ENCODE results near the gene ASMTL. TPM values are rescaled to one million over a fixed set of nuclear protein-coding genes. Genes with fewer than 3 reads are reported as not detected.
A peak's percentile ranks its signal among the peaks of the same experiment; 100 is the strongest.

ASMTL gene
- total RNA-seq, 2 experiments from 2014 or later, result 65.2 to 67.4 TPM

DNA sequence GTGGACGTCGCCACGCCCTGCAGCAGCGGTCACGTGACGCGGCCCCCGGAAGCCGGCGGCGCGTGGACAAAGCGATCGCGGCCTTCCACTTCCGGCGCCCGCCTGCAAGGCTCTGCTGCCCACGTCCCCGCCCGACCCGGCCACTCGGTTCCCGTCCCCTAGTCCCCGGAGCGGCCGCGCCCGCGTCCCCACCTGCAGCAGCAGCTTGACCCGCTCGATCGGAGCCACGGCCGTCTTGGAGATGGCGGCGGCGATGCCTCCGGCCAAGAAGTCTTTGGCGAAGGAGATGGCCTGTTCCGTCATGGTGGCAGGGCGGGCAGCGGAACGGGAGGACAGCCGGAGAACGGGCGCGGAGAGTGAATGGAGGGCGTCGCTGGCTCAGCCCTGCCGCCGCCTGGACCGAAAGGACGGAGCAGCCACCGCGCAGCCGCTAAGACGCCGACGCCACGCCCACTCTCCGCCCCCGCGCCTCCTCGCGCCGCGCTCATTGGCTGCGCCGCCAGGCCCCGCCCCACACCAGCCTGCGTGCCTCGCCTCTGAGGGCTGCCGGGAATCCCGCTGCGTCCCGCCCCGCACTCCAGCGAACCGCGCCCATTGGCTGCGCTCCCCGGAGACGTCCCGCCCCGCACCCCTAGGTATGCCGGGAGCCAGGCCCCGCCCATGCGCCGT, 60.9 kb downstream of the ASMTL start, which contains the start of gene SLC25A6:
Gene SLC25A6 (minus strand): TSS at position 407 of the 669 bp plus-strand sequence. CDS start 104 bp downstream, at position 303.
- peaks cover 56% of the 10 kb centered on the region for H3K36me3 Mint-ChIP-seq
- peak within 1 kb of the TSS; percentile 84 for H3K4me3 Mint-ChIP-seq
- CTCF ChIA-PET, result no interaction called here
- peak; percentile 100 for DNase-seq
- no peaks in the 10 kb centered on the region for H3K27me3 Mint-ChIP-seq
- H3K27ac Mint-ChIP-seq, result peak within 1 kb of the TSS; percentile 96
- POLR2A ChIA-PET, result no interaction called here
- H3K9me3 Mint-ChIP-seq, result no peaks in the 10 kb centered on the region
- peaks cover 57% of the 10 kb centered on the region for H3K4me1 Mint-ChIP-seq (ENCODE audit: low read depth)
- intact Hi-C loops (cut with micrococcal nuclease), result loop anchor here (1.0 to 10.0 kb wide), 11 partner anchors 61 to 1300 kb away; partner anchors contain the start of genes AKAP17A, CD99, CRLF2 and GTPBP6

DNA sequence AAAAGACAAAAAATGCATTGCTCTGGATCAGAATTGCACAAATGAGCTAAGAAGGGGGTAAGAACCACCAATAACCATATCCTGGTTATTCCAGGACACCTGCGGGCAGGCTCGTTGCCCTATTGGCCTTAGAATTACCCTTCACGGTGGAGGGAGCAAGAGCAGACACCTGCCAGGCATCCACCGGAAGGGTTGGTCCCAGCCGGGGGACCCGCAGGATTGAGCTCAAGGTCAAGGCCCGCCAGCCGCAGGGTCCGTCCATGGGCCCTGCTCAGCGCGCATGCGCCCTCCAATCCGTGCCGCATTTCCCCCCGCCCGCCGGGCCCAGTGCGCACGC, 61.4 kb downstream of the ASMTL start:
- intact Hi-C loops (cut with micrococcal nuclease), result loop anchor here (2.0 to 10.0 kb wide), 5 partner anchors 69 to 1301 kb away; partner anchors contain the start of genes CD99, P2RY8 and PPP2R3B
- H3K4me3 Mint-ChIP-seq, result peak overlapping the region; percentile 84
- CTCF ChIA-PET, result no interaction called here
- H3K27ac Mint-ChIP-seq, result peak overlapping the region; percentile 96
- H3K36me3 Mint-ChIP-seq, result peaks cover 61% of the 10 kb centered on the region
- H3K4me1 Mint-ChIP-seq (ENCODE audit: low read depth), result peaks cover 56% of the 10 kb centered on the region
- no peak for DNase-seq
- POLR2A ChIA-PET, result no interaction called here
- H3K9me3 Mint-ChIP-seq, result no peaks in the 10 kb centered on the region
- H3K27me3 Mint-ChIP-seq, result no peaks in the 10 kb centered on the region

DNA sequence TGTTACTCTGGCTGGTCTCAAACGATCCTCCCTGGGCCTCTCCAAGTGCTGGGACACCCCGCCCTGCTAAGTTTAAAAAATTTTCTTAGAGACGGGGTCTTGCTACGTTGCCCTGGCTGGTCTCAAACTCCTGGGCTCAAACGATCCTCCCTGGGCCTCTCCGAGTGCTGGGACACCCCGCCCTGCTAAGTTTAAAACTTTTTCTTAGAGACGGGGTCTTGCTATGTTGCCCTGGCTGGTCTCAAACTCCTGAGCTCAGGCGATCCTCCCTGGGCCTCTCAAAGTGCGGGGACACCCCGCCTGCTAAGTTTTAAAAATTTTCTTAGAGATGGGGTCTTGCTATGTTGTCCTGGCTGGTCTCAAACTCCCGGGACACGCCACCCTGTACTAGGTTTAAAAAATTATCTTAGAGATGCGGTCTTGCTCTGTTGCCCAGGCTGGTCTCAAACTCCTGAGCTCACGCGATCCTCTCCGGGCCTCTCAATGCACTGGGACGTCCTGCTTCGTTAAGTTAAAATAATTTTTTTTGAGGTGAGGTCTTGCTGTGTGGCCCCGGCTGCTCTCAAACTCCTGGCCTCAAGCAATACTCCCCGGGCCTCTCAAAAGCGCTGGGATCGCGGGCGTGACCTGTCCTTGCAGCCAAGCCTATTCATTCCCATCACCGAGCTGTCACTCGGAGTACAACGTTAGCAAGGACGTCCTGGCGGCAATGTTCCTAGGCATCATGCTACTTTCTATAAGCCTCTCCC, 61.9 kb downstream of the ASMTL start:
- Mint-ChIP-seq H3K9me3 (no peaks in the 10 kb centered on the region), H3K36me3 (peaks cover 58% of the 10 kb centered on the region), H3K27ac (peak overlapping the region; percentile 96), H3K27me3 (no peaks in the 10 kb centered on the region), H3K4me1 (ENCODE audit: low read depth) (peaks cover 51% of the 10 kb centered on the region), H3K4me3 (peak overlapping the region; percentile 84)
- ChIA-PET POLR2A (no interaction called here), CTCF (no interaction called here)
- intact Hi-C loops (cut with micrococcal nuclease), result loop anchor here (2.0 to 10.0 kb wide), 5 partner anchors 68 to 1302 kb away; partner anchors contain the start of genes CD99, P2RY8 and PPP2R3B
- peak; percentile 17 for DNase-seq

DNA sequence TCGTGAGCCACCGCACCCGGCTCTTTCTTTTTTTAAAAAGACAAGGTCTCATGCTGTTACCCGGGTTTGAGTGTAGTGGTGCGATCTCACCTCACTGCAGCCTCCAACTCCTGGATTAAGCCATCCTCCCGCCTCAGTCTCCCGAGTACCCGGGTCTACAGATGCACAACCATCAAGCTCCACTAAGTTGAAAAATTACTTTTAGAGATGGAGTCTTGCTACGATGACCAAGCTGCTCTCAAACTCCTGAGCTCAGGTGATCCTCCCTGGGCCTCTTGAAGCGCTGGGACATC, 62.8 kb downstream of the ASMTL start:
- peaks cover 43% of the 10 kb centered on the region for H3K4me1 Mint-ChIP-seq (ENCODE audit: low read depth)
- intact Hi-C loops (cut with micrococcal nuclease), result loop anchor here (2.0 to 10.0 kb wide), 5 partner anchors 67 to 1302 kb away; partner anchors contain the start of genes CD99, P2RY8 and PPP2R3B
- H3K4me3 Mint-ChIP-seq, result peak overlapping the region; percentile 51
- no peaks in the 10 kb centered on the region for H3K9me3 Mint-ChIP-seq
- ChIA-PET CTCF (no interaction called here), POLR2A (no interaction called here)
- DNase-seq, result no peak
- peaks cover 59% of the 10 kb centered on the region for H3K36me3 Mint-ChIP-seq
- no peaks in the 10 kb centered on the region for H3K27me3 Mint-ChIP-seq
- no peak overlapping the region for H3K27ac Mint-ChIP-seq

DNA sequence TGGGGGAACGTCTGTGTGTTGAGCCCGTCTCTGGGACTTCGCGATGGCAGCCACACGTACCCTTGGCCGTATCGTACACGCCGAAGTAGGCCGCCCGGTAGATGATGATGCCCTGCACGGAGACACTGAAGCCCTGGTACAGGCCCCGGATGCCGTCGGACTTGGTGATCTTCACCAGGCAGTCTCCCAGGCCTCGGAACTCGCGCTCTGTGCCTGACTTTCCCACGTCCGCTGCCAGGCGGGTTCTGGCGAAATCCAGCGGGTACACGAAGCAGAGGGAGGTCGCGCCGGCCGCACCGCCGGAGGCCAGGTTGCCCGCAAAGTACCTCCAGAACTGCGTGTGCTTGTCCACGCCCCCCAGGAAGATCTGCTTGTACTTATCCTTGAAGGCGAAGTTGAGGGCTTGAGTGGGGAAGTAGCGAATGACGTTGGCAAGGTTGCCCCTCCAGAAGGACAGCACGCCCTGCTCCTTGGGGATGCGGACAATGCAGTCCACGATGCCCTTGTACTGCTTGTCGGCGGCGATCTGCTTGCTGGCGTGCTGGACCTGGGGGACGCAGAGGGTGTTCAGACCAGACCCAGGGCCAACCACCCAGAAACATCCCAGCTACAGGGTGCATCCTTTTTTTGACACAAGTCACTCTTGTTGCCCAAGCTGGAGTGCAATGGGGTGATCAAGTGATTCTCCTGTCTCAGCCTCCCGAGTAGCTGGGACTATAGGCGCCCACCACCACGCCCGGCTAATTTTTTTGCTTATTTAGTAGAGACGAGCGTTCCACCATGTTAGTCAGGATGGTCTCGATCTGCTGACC, 63.3 kb downstream of the ASMTL start:
- H3K4me3 Mint-ChIP-seq, result no peak overlapping the region
- H3K27ac Mint-ChIP-seq, result peak overlapping the region; percentile 67
- ChIA-PET CTCF (no interaction called here), POLR2A (no interaction called here)
- no peaks in the 10 kb centered on the region for H3K27me3 Mint-ChIP-seq
- H3K4me1 Mint-ChIP-seq (ENCODE audit: low read depth), result peaks cover 38% of the 10 kb centered on the region
- DNase-seq, result no peak
- intact Hi-C loops (cut with micrococcal nuclease), result no loop called here
- no peaks in the 10 kb centered on the region for H3K9me3 Mint-ChIP-seq
- peaks cover 63% of the 10 kb centered on the region for H3K36me3 Mint-ChIP-seq

DNA sequence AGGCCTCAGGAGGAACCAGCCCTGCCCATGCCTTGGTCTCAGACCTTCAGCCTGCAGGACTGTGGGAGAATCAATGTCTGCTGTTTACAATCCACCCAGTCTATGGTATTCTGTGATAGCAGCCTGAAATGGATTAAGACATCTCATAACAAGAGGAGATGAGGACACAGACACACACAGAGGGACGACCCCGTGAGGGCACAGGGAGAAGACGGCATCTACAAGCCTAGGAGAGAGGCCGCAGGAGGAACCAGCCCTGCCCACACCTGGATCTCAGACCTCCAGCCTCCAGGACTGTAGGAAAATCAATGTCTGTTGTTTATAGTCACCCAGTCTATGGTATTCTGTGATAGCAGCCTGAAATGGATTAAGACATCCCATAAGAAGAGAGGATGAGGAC, 64.1 kb downstream of the ASMTL start:
- peaks cover 63% of the 10 kb centered on the region for H3K36me3 Mint-ChIP-seq
- CTCF ChIA-PET, result no interaction called here
- H3K27me3 Mint-ChIP-seq, result no peaks in the 10 kb centered on the region
- no peak for DNase-seq
- no peak overlapping the region for H3K4me3 Mint-ChIP-seq
- POLR2A ChIA-PET, result no interaction called here
- H3K4me1 Mint-ChIP-seq (ENCODE audit: low read depth), result peaks cover 34% of the 10 kb centered on the region
- intact Hi-C loops (cut with micrococcal nuclease), result no loop called here
- peak overlapping the region; percentile 38 for H3K27ac Mint-ChIP-seq
- H3K9me3 Mint-ChIP-seq, result no peaks in the 10 kb centered on the region

GRCh38 chrX:1387141-1387776, 65.5 kb downstream of the ASMTL start:
- no peak overlapping the region for H3K4me3 Mint-ChIP-seq
- no peaks in the 10 kb centered on the region for H3K27me3 Mint-ChIP-seq
- intact Hi-C loops (cut with micrococcal nuclease), result no loop called here
- ChIA-PET CTCF (no interaction called here), POLR2A (no interaction called here)
- H3K4me1 Mint-ChIP-seq (ENCODE audit: low read depth), result peaks cover 35% of the 10 kb centered on the region
- H3K9me3 Mint-ChIP-seq, result no peaks in the 10 kb centered on the region
- DNase-seq, result no peak
- peaks cover 62% of the 10 kb centered on the region for H3K36me3 Mint-ChIP-seq
- H3K27ac Mint-ChIP-seq, result no peak overlapping the region

DNA sequence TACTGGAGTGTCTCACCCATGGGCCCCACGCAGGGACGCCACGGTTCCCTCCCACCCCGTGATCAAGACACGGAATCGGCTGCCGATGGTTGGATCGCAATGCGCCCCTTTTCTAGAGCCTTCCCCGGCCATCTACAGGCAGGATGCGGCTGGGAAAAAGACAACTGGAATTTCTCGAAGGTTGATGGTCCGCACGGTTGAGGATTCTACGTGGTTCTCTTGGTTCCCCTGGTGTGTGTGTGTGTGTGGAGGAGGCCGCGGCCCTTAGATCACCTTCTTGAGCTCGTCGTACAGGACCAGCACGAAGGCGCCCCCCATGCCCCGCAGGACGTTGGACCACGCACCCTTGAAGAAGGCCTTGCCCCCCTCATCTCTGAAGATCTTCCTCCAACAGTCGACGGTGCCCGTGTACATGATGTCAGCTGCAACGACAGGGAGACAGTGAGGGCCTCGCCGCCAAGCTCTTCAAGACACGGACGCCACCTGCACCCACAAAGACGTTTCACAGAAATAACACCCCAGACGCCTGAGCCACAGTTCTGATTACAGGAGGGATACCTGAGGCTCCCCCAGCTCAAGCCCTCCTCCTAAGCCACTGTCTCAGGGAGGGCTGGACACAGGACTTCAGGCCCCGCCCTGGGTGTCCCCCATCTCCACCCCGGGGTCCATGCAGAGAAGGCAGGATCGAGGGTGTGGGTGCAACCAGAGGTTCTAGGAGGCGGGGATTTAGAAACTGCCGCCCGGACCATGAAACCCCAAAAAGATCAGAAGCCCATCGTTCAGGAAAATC, 66.2 kb downstream of the ASMTL start:
- no peak for DNase-seq
- H3K4me3 Mint-ChIP-seq, result no peak overlapping the region
- POLR2A ChIA-PET, result no interaction called here
- intact Hi-C loops (cut with micrococcal nuclease), result no loop called here
- H3K36me3 Mint-ChIP-seq, result peaks cover 61% of the 10 kb centered on the region
- H3K9me3 Mint-ChIP-seq, result no peaks in the 10 kb centered on the region
- H3K27me3 Mint-ChIP-seq, result no peaks in the 10 kb centered on the region
- peak overlapping the region; percentile 23 for H3K27ac Mint-ChIP-seq
- CTCF ChIA-PET, result no interaction called here
- peaks cover 35% of the 10 kb centered on the region for H3K4me1 Mint-ChIP-seq (ENCODE audit: low read depth)

GRCh38 chrX:1385253-1386223, 67.2 kb downstream of the ASMTL start:
- Mint-ChIP-seq H3K27me3 (no peaks in the 10 kb centered on the region), H3K27ac (no peak overlapping the region), H3K4me3 (no peak overlapping the region), H3K4me1 (ENCODE audit: low read depth) (peaks cover 29% of the 10 kb centered on the region), H3K36me3 (peaks cover 51% of the 10 kb centered on the region), H3K9me3 (no peaks in the 10 kb centered on the region)
- ChIA-PET POLR2A (no interaction called here), CTCF (no interaction called here)
- DNase-seq, result no peak
- intact Hi-C loops (cut with micrococcal nuclease), result no loop called here

DNA sequence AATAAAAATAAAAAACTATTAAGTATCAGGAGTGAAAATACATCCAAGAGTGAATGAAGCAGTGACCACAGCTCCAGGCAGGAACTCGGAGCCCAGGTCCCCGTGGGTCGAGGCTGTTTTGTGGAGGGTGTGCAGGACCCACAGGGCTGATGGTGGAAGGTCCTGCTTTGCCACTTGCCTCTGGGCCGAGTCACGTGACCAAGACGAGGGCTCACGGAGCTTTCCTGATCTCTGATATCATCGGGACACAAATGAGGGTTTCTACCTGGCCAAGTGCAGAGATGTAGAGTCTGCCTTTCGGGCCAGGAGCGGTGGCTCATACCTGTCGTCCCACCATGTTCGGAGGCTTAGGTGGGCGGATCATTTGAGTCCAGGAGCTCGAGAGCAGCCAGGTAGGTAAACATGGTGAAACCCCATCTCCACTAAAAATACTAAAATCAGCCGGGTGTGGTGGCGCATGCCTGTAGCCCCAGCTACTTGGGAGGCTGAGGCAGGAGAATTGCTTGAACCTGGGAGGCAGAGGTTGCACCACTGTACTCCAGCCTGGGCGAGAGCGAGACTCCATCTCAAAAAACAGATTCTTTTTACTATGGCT, 68.0 kb downstream of the ASMTL start:
- Mint-ChIP-seq H3K4me1 (ENCODE audit: low read depth) (peaks cover 25% of the 10 kb centered on the region), H3K4me3 (no peak overlapping the region), H3K36me3 (peaks cover 48% of the 10 kb centered on the region), H3K9me3 (no peaks in the 10 kb centered on the region), H3K27me3 (no peaks in the 10 kb centered on the region), H3K27ac (no peak overlapping the region)
- POLR2A ChIA-PET, result no interaction called here
- no peak for DNase-seq
- CTCF ChIA-PET, result no interaction called here
- intact Hi-C loops (cut with micrococcal nuclease), result no loop called here
